Measurements from ENCODE around the gene GRID2.
"Not testable (repeated sequence)": the region's sequence is repeated elsewhere in the genome, so short reads cannot be mapped to it uniquely, and the experiment has no call there.

The GRID2 gene

GRCh38 chr4:93670434-93670833, 1366.7 kb downstream of the GRID2 start:
- Histone ChIP-seq H3K27ac (ENCODE audit: low read depth, low read length) (no peak overlapping the region), H3K9me3 (ENCODE audit: insufficient read depth, low read depth, low read length) (no peaks in the 10 kb centered on the region), H3K79me1 (ENCODE audit: low read length) (no peaks in the 10 kb centered on the region), H2BK120ac (ENCODE audit: insufficient read depth, low read length, poor library complexity) (no peak overlapping the region), H3K36me3 (ENCODE audit: control insufficient read depth in 1 of 2, insufficient read depth in 2 of 2, low read length in 2 of 2) (no peaks in the 10 kb centered on the region), H3K79me2 (ENCODE audit: control insufficient read depth, insufficient read depth, low read length, poor library complexity) (no peaks in the 10 kb centered on the region), H4K8ac (ENCODE audit: low read depth, low read length) (no peak overlapping the region), H2BK5ac (ENCODE audit: low read depth, low read length, poor library complexity) (no peak overlapping the region), H4K12ac (ENCODE audit: low read depth, low read length) (no peak overlapping the region), H3K4me2 (ENCODE audit: low read length) (no peak overlapping the region), H3K4me1 (ENCODE audit: control insufficient read depth in 1 of 2, insufficient read depth in 2 of 2, low read length in 2 of 2) (no peaks in the 10 kb centered on the region), H4K91ac (ENCODE audit: low read depth, low read length) (no peak overlapping the region), H3K4ac (ENCODE audit: low read depth, low read length) (no peak overlapping the region), H2AFZ (ENCODE audit: insufficient read depth, low read length, poor library complexity) (no peak overlapping the region), H3K27me3 (ENCODE audit: insufficient read depth, low read length) (no peaks in the 10 kb centered on the region), H3K14ac (ENCODE audit: low read length) (no peak overlapping the region), H3K23ac (ENCODE audit: low read length) (no peak overlapping the region), H3K9ac (ENCODE audit: low read length) (no peak overlapping the region), H2AK5ac (ENCODE audit: low read length) (no peak overlapping the region), H2BK12ac (ENCODE audit: low read length) (no peak overlapping the region), H3K4me3 (ENCODE audit: low read depth, low read length) (no peak overlapping the region), H3K18ac (ENCODE audit: low read length) (no peak overlapping the region)
- WGBS (ENCODE audit: extremely low coverage, insufficient coverage, insufficient read length), result no CpG with 5 or more reads among the region's 2 CpGs
- no peak for DNase-seq

DNA sequence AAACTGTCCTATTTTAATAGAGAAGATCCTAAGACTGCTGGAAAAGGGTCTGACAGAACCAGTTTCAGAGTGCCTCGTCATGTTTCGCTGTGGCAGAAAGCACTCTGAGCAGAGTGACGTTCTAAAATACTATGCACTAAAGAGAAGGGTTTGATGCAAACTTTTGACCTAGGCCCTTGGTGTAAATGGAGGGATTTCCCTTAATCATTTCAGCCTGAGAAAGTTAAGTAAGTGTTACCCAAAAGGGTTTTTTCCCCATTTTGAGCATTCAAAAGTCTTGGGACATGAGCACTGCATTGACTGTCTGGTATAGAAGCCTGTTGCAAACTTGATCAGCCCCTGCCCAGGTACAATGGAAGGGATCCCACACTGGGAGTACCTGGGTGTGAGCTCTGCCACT, 1367.3 kb downstream of the GRID2 start:
- no peak overlapping the region for H3K14ac ChIP-seq (ENCODE audit: low read length)
- no peak overlapping the region for H4K8ac ChIP-seq (ENCODE audit: low read depth, low read length)
- H4K12ac ChIP-seq (ENCODE audit: low read depth, low read length), result no peak overlapping the region
- no peak overlapping the region for H2AK5ac ChIP-seq (ENCODE audit: low read length)
- H2AFZ ChIP-seq (ENCODE audit: insufficient read depth, low read length, poor library complexity), result no peak overlapping the region
- no peak overlapping the region for H2BK120ac ChIP-seq (ENCODE audit: insufficient read depth, low read length, poor library complexity)
- no peak overlapping the region for H3K4me2 ChIP-seq (ENCODE audit: low read length)
- no peaks in the 10 kb centered on the region for H3K79me2 ChIP-seq (ENCODE audit: control insufficient read depth, insufficient read depth, low read length, poor library complexity)
- no peak overlapping the region for H3K9ac ChIP-seq (ENCODE audit: low read length)
- H3K36me3 ChIP-seq (ENCODE audit: control insufficient read depth in 1 of 2, insufficient read depth in 2 of 2, low read length in 2 of 2), result no peaks in the 10 kb centered on the region
- no peaks in the 10 kb centered on the region for H3K4me1 ChIP-seq (ENCODE audit: control insufficient read depth in 1 of 2, insufficient read depth in 2 of 2, low read length in 2 of 2)
- DNase-seq, result no peak
- no CpG with 5 or more reads among the region's 3 CpGs for WGBS (ENCODE audit: extremely low coverage, insufficient coverage, insufficient read length)
- no peaks in the 10 kb centered on the region for H3K9me3 ChIP-seq (ENCODE audit: insufficient read depth, low read depth, low read length)
- no peak overlapping the region for H4K91ac ChIP-seq (ENCODE audit: low read depth, low read length)
- no peak overlapping the region for H3K18ac ChIP-seq (ENCODE audit: low read length)
- no peaks in the 10 kb centered on the region for H3K79me1 ChIP-seq (ENCODE audit: low read length)
- no peak overlapping the region for H2BK5ac ChIP-seq (ENCODE audit: low read depth, low read length, poor library complexity)
- no peak overlapping the region for H3K27ac ChIP-seq (ENCODE audit: low read depth, low read length)
- H3K4me3 ChIP-seq (ENCODE audit: low read depth, low read length), result no peak overlapping the region
- H3K23ac ChIP-seq (ENCODE audit: low read length), result no peak overlapping the region
- H2BK12ac ChIP-seq (ENCODE audit: low read length), result no peak overlapping the region
- no peaks in the 10 kb centered on the region for H3K27me3 ChIP-seq (ENCODE audit: insufficient read depth, low read length)
- H3K4ac ChIP-seq (ENCODE audit: low read depth, low read length), result no peak overlapping the region

DNA sequence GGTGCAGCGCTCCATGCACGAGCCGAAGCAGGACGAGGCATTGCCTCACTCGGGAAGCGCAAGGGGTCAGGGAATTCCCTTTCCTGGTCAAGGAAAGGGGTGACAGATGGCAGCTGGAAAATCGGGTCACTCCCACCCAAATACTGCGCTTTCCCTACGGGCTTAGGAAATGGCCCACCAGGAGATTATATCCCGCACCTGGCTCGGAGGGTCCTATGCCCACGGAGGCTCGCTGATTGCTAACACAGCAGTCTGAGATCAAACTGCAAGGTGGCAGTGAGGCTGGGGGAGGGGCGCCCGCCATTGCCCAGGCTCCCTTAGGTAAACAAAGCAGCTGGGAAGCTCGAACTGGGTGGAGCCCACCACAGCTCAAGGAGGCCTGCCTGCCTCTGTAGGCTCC, 1373.2 kb downstream of the GRID2 start:
- H3K4me3 ChIP-seq (ENCODE audit: low read depth, low read length); H2AFZ ChIP-seq (ENCODE audit: insufficient read depth, low read length, poor library complexity); H3K18ac ChIP-seq (ENCODE audit: low read length); H3K9ac ChIP-seq (ENCODE audit: low read length); H4K91ac ChIP-seq (ENCODE audit: low read depth, low read length); DNase-seq; H3K14ac ChIP-seq (ENCODE audit: low read length); H3K9me3 ChIP-seq (ENCODE audit: insufficient read depth, low read depth, low read length); H3K4me1 ChIP-seq (ENCODE audit: control insufficient read depth in 1 of 2, insufficient read depth in 2 of 2, low read length in 2 of 2); H3K79me2 ChIP-seq (ENCODE audit: control insufficient read depth, insufficient read depth, low read length, poor library complexity); H3K79me1 ChIP-seq (ENCODE audit: low read length); H4K12ac ChIP-seq (ENCODE audit: low read depth, low read length); H3K36me3 ChIP-seq (ENCODE audit: control insufficient read depth in 1 of 2, insufficient read depth in 2 of 2, low read length in 2 of 2); H4K8ac ChIP-seq (ENCODE audit: low read depth, low read length); H2BK120ac ChIP-seq (ENCODE audit: insufficient read depth, low read length, poor library complexity); H2AK5ac ChIP-seq (ENCODE audit: low read length); H3K4ac ChIP-seq (ENCODE audit: low read depth, low read length); H3K4me2 ChIP-seq (ENCODE audit: low read length); H3K27ac ChIP-seq (ENCODE audit: low read depth, low read length); H2BK5ac ChIP-seq (ENCODE audit: low read depth, low read length, poor library complexity); H3K23ac ChIP-seq (ENCODE audit: low read length); H2BK12ac ChIP-seq (ENCODE audit: low read length); H3K27me3 ChIP-seq (ENCODE audit: insufficient read depth, low read length): not testable (repeated sequence)
- WGBS (ENCODE audit: extremely low coverage, insufficient coverage, insufficient read length), result no CpG with 5 or more reads among the region's 16 CpGs

DNA sequence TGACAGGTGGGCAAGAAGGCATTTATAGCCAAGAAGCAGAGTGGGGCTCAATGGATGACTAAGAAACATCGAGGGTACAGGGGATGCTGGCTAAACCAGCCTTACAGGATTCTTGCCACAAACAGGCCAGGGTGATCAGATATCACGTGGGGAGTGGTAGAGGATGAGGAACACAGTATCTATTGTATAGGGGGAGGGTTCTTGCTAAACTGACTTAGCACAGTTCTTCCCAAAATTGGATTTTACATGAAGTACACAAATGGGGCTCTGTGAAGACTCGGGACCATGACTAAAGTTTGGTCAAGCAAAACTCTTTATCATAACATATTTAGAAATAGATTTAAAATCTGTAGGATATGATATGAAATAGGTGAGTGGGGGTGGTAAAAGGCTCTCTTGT, 1380.8 kb downstream of the GRID2 start:
- no peak overlapping the region for H2AK5ac ChIP-seq (ENCODE audit: low read length)
- no peak overlapping the region for H3K4ac ChIP-seq (ENCODE audit: low read depth, low read length)

More for the DNA sequence above, 1380.8 kb downstream of the GRID2 start:
- H3K18ac ChIP-seq (ENCODE audit: low read length), result no peak overlapping the region
- H3K27ac ChIP-seq (ENCODE audit: low read depth, low read length), result no peak overlapping the region
- H4K91ac ChIP-seq (ENCODE audit: low read depth, low read length), result no peak overlapping the region
- no peaks in the 10 kb centered on the region for H3K79me2 ChIP-seq (ENCODE audit: control insufficient read depth, insufficient read depth, low read length, poor library complexity)
- H3K4me1 ChIP-seq (ENCODE audit: control insufficient read depth in 1 of 2, insufficient read depth in 2 of 2, low read length in 2 of 2), result peaks cover 0 to 3% of the 10 kb centered on the region in 2 experiments
- H3K9ac ChIP-seq (ENCODE audit: low read length), result no peak overlapping the region
- no peak overlapping the region for H2BK5ac ChIP-seq (ENCODE audit: low read depth, low read length, poor library complexity)
- no peaks in the 10 kb centered on the region for H3K27me3 ChIP-seq (ENCODE audit: insufficient read depth, low read length)
- no peak overlapping the region for H3K14ac ChIP-seq (ENCODE audit: low read length)
- no peaks in the 10 kb centered on the region for H3K36me3 ChIP-seq (ENCODE audit: control insufficient read depth in 1 of 2, insufficient read depth in 2 of 2, low read length in 2 of 2)
- H2BK120ac ChIP-seq (ENCODE audit: insufficient read depth, low read length, poor library complexity), result no peak overlapping the region
- WGBS (ENCODE audit: extremely low coverage, insufficient coverage, insufficient read length), result no CpG with 5 or more reads among the region's 3 CpGs
- no peaks in the 10 kb centered on the region for H3K9me3 ChIP-seq (ENCODE audit: insufficient read depth, low read depth, low read length)
- no peak overlapping the region for H3K4me3 ChIP-seq (ENCODE audit: low read depth, low read length)
- H3K4me2 ChIP-seq (ENCODE audit: low read length), result peak overlapping the region; percentile 36
- no peaks in the 10 kb centered on the region for H3K79me1 ChIP-seq (ENCODE audit: low read length)
- DNase-seq, result no peak
- H2BK12ac ChIP-seq (ENCODE audit: low read length), result no peak overlapping the region
- no peak overlapping the region for H4K12ac ChIP-seq (ENCODE audit: low read depth, low read length)
- no peak overlapping the region for H4K8ac ChIP-seq (ENCODE audit: low read depth, low read length)
- no peak overlapping the region for H3K23ac ChIP-seq (ENCODE audit: low read length)
- H2AFZ ChIP-seq (ENCODE audit: insufficient read depth, low read length, poor library complexity), result no peak overlapping the region

Data from trophoblast cell (in vitro differentiated cells and primary cell).